B cell (primary cell): ENCODE results near the gene HOXB9. TPM values are rescaled to one million over a fixed set of nuclear protein-coding genes. Genes with fewer than 3 reads are reported as not detected.

Source experiments
- ATAC-seq: fragments of 200-7000 bp; cut with Tn5 transposase; one replicate; pipeline ENCODE4 v1.10.0; 2021; ENCODE audit warnings: low read depth, mild to moderate bottlenecking, moderate number of reproducible peaks, moderate library complexity
- CTCF ChIA-PET: fragments of 350-600 bp; sonication (Branson Sonifier 250); formaldehyde crosslinking; loops from one replicate; lab custom pipeline; 2021; ENCODE audit warnings: antibody characterized with exemption, inconsistent platforms; lab: Charles Lee
- POLR2A ChIA-PET: fragments of 350-600 bp; sonication (Branson Sonifier 250); formaldehyde crosslinking; loops from one replicate; lab custom pipeline; 2021; ENCODE audit warnings: antibody characterized with exemption; lab: Charles Lee
- DNase-seq: peaks from one replicate; pipeline ENCODE4 v3.0.0; 2013
- H2AFZ ChIP-seq: 2 replicates; pipeline ENCODE4 v1.6.1; 2012; ENCODE audit warnings: mild to moderate bottlenecking, low read depth, low read length; ENCODE audit not compliant: insufficient read depth, poor library complexity, severe bottlenecking
- H3K27ac ChIP-seq, 2 donors: 1 replicate in 1 of 2; 2 replicates in 1 of 2; pipeline ENCODE4 v1.5.1; 2012 to 2013; ENCODE audit warnings: low read length in 2 of 2, mild to moderate bottlenecking in 2 of 2, moderate library complexity in 1 of 2
- H3K27me3 ChIP-seq, 4 experiments: fragments of 200-600 bp in 1 of 4; sonication (generic) in 1 of 4; replicated peaks in 1 of 4; 1 replicate in 2 of 4; 2 replicates in 2 of 4; pipeline versions ENCODE4 v1.6.1 to v1.7.0; 2013 to 2016; ENCODE audit warnings: low read length in 3 of 4, mild to moderate bottlenecking in 2 of 4, mixed read lengths in 1 of 4, moderate library complexity in 1 of 4; ENCODE audit not compliant: insufficient read depth in 4 of 4, control insufficient read depth in 3 of 4; ENCODE audit errors: control extremely low read depth in 1 of 4
- H3K36me3 ChIP-seq, 2 experiments: replicated peaks in 1 of 2; 1 replicate in 1 of 2; 2 replicates in 1 of 2; pipeline versions ENCODE4 v1.6.1 to v1.7.1; 2013; ENCODE audit warnings: low read length in 1 of 2; ENCODE audit not compliant: insufficient read depth in 2 of 2, control insufficient read depth in 1 of 2; ENCODE audit errors: control extremely low read depth in 1 of 2, extremely low read depth in 1 of 2
- H3K4me1 ChIP-seq, 2 donors: fragments of 200-600 bp in 1 of 2; sonication (generic) in 1 of 2; 1 replicate in 1 of 2; 2 replicates in 1 of 2; pipeline versions ENCODE4 v1.5.1 to v1.6.1; 2013 to 2017; ENCODE audit warnings: low read length in 2 of 2; ENCODE audit not compliant: control insufficient read depth in 2 of 2, insufficient read depth in 2 of 2
- H3K4me2 ChIP-seq: replicated peaks from 2 replicates; pipeline ENCODE3; 2012; ENCODE audit warnings: mild to moderate bottlenecking, low read depth, low read length; ENCODE audit not compliant: poor library complexity, severe bottlenecking
- H3K4me3 ChIP-seq, 5 experiments: fragments of 200-600 bp in 1 of 5; sonication (generic) in 1 of 5; 1 replicate in 3 of 5; 2 replicates in 2 of 5; pipeline versions ENCODE4 v1.5.1 to v1.7.0; 2011 to 2016; ENCODE audit warnings: low read length in 4 of 5, mild to moderate bottlenecking in 4 of 5, low read depth in 2 of 5, control low read depth in 1 of 5, moderate library complexity in 1 of 5; ENCODE audit not compliant: insufficient read depth in 1 of 5; ENCODE audit errors: control extremely low read depth in 1 of 5, extremely low read depth in 1 of 5
- H3K79me2 ChIP-seq: fragments of 200-600 bp; sonication (generic); one replicate; pipeline ENCODE4 v1.6.0; 2016; ENCODE audit warnings: low read length; ENCODE audit not compliant: control insufficient read depth, insufficient read depth
- H3K9ac ChIP-seq: fragments of 200-600 bp; sonication (generic); 2 replicates; pipeline ENCODE4 v1.6.1; 2017; ENCODE audit warnings: mild to moderate bottlenecking, low read length, moderate library complexity
- H3K9me3 ChIP-seq, 3 donors: one replicate each; pipeline versions ENCODE4 v1.6.1 to v1.7.1; 2013; ENCODE audit warnings: low read length in 2 of 3; ENCODE audit not compliant: control insufficient read depth in 2 of 3, insufficient read depth in 1 of 3; ENCODE audit errors: control extremely low read depth in 1 of 3
- H4K20me1 ChIP-seq: 2 replicates; pipeline ENCODE4 v1.6.0; 2012; ENCODE audit warnings: mild to moderate bottlenecking, low read length; ENCODE audit not compliant: insufficient read depth, control insufficient read depth, poor library complexity, severe bottlenecking
- H3K27ac Mint-ChIP-seq: one replicate; pipeline ENCODE4 v1.8.0; 2021; ENCODE audit warnings: mixed read lengths
- H3K27me3 Mint-ChIP-seq: one replicate; pipeline ENCODE4 v1.8.0; 2021; ENCODE audit warnings: mixed read lengths
- H3K4me1 Mint-ChIP-seq: one replicate; pipeline ENCODE4 v1.8.0; 2021; ENCODE audit warnings: mixed read lengths
- H3K4me3 Mint-ChIP-seq: one replicate; pipeline ENCODE4 v1.8.0; 2021; ENCODE audit warnings: mixed read lengths
- H3K9me3 Mint-ChIP-seq: one replicate; pipeline ENCODE4 v1.8.0; 2022; ENCODE audit warnings: mixed read lengths; ENCODE audit not compliant: insufficient read depth
- CTCF ChIP-seq: fragments of 200-600 bp; IDR thresholded peaks from one replicate; pipeline ENCODE4 v1.8.0; 2022; ENCODE audit warnings: antibody characterized with exemption, mild to moderate bottlenecking
- EZH2 ChIP-seq: IDR thresholded peaks from 2 replicates; pipeline ENCODE4 v1.6.1; 2012; ENCODE audit warnings: borderline replicate concordance, low read depth, mild to moderate bottlenecking, moderate library complexity, low read length; ENCODE audit not compliant: insufficient read depth, poor library complexity, severe bottlenecking
- WGBS: methylation state at CpG from one replicate; pipeline ENCODE4 v1.1.5; 2013; ENCODE audit warnings: missing lambda C conversion rate; ENCODE audit not compliant: insufficient coverage; 5-methylcytosine and 5-hydroxymethylcytosine counted together
- intact Hi-C: fragments of 100-400 bp; cut with micrococcal nuclease; formaldehyde crosslinking; loops from one replicate; pipeline ENCODE4 v1.10.0; 2022
- polyA plus RNA-seq: library from polyadenylated mRNA; depleted of rRNA; stranded (reverse); fragments of >200 nt; gene quantifications from 2 replicates; pipeline ENCODE4 v1.2.3, GENCODE V29; 2012
- total RNA-seq, 2 donors: library from RNA; stranded (reverse); fragments of 120-200 nt in 1 of 2; gene quantifications; 1 replicate in 1 of 2; 2 replicates in 1 of 2; pipeline versions ENCODE4 v1.2.3 to v1.2.4, GENCODE V29; 2013 to 2022

Gene HOXB9
- total and polyA plus RNA-seq, 2 donors (not counting 1 experiment from before 2014, with no cell fraction given): 0.07 TPM; not detected in 1

- no peaks in the 10 kb centered on the region for H3K36me3 ChIP-seq
- ChIA-PET POLR2A (interaction anchor here (0.7 kb wide), 1 partner anchor 11 kb away, joined by 10 read pairs; no protein-coding TSS in a partner anchor), CTCF (interaction anchor here (0.9 kb wide), 1 partner anchor 29 kb away, joined by 3 read pairs; no protein-coding TSS in a partner anchor)
- H3K4me1 Mint-ChIP-seq: peaks cover 41% of the 10 kb centered on the region
- intact Hi-C loops: loop anchor here (2.0 to 5.0 kb wide), 2 partner anchors 15 to 35 kb away; partner anchors contain the start of gene HOXB4
- no peak overlapping the region for H3K27ac ChIP-seq
- H4K20me1 ChIP-seq: no peaks in the 10 kb centered on the region
- DNase-seq (peak; percentile 47), ATAC-seq (no peak)
- TF ChIP-seq CTCF (no peak), EZH2 (no peak)
- peak overlapping the region; percentile 100 for H3K4me2 ChIP-seq
- H3K27me3 ChIP-seq: peaks cover under 1 to 86% (median 63%) of the 10 kb centered on the region in 4 experiments
- peak overlapping the region; percentile 92 for H3K4me3 Mint-ChIP-seq
- peak overlapping the region in 4 of 5 experiments; percentile 56 to 96 (median 87) for H3K4me3 ChIP-seq
- peak overlapping the region; percentile 69 for H2AFZ ChIP-seq
- peaks cover 0 to 34% (median 0%) of the 10 kb centered on the region in 3 donors for H3K9me3 ChIP-seq
- WGBS: 4% methylated on average over 34 of the region's 36 CpGs
- peak overlapping the region; percentile 68 for H3K27ac Mint-ChIP-seq
- no peaks in the 10 kb centered on the region for H3K9me3 Mint-ChIP-seq
- no peaks in the 10 kb centered on the region for H3K79me2 ChIP-seq
- peaks cover 52 to 71% of the 10 kb centered on the region in 2 donors for H3K4me1 ChIP-seq
- H3K9ac ChIP-seq: peak overlapping the region; percentile 88
- peaks cover 72% of the 10 kb centered on the region for H3K27me3 Mint-ChIP-seq
Measured at GRCh38 chr17:48611681-48612455, 14.3 kb downstream of the HOXB9 start.

- ChIA-PET POLR2A (no interaction called here), CTCF (no interaction called here)
- no peaks in the 10 kb centered on the region for H4K20me1 ChIP-seq
- TF ChIP-seq CTCF: no peak
- TF ChIP-seq EZH2: no peak
- peaks cover 2 to 85% (median 62%) of the 10 kb centered on the region in 4 experiments for H3K27me3 ChIP-seq
- under 1% methylated on average over 17 of the region's 22 CpGs for WGBS
- intact Hi-C loops: loop anchor here (2.0 to 5.0 kb wide), 2 partner anchors 14 to 34 kb away; partner anchors contain the start of gene HOXB4
- ATAC-seq (peak; percentile 26), DNase-seq (no peak)
- H3K36me3 ChIP-seq: no peaks in the 10 kb centered on the region
- peak overlapping the region; percentile 95 for H2AFZ ChIP-seq
- Mint-ChIP-seq H3K27ac (peak overlapping the region; percentile 69), H3K27me3 (peaks cover 72% of the 10 kb centered on the region), H3K4me3 (peak overlapping the region; percentile 92), H3K9me3 (no peaks in the 10 kb centered on the region), H3K4me1 (peaks cover 39% of the 10 kb centered on the region)
- peak overlapping the region; percentile 36 to 96 (median 87) for H3K4me3 ChIP-seq
- peak overlapping the region; percentile 88 for H3K9ac ChIP-seq
- H3K27ac ChIP-seq: no peak overlapping the region
- H3K4me1 ChIP-seq: peaks cover 52 to 65% of the 10 kb centered on the region in 2 donors
- H3K4me2 ChIP-seq: peak overlapping the region; percentile 100
- H3K9me3 ChIP-seq: peaks cover 0 to 31% (median 0%) of the 10 kb centered on the region in 3 donors
- H3K79me2 ChIP-seq: no peaks in the 10 kb centered on the region
Measured at GRCh38 chr17:48611213-48611612, 14.9 kb downstream of the HOXB9 start.
